GM19238 (cell line): ENCODE results near the gene IL12B.
"Not testable (repeated sequence)": the region's sequence is repeated elsewhere in the genome, so short reads cannot be mapped to it uniquely, and the experiment has no call there.

Source experiments
- DNase-seq: peaks from one replicate; pipeline ENCODE4 v3.0.0; 2011; ENCODE audit warnings: low spot score; ENCODE audit not compliant: insufficient read length

IL12B gene

DNA sequence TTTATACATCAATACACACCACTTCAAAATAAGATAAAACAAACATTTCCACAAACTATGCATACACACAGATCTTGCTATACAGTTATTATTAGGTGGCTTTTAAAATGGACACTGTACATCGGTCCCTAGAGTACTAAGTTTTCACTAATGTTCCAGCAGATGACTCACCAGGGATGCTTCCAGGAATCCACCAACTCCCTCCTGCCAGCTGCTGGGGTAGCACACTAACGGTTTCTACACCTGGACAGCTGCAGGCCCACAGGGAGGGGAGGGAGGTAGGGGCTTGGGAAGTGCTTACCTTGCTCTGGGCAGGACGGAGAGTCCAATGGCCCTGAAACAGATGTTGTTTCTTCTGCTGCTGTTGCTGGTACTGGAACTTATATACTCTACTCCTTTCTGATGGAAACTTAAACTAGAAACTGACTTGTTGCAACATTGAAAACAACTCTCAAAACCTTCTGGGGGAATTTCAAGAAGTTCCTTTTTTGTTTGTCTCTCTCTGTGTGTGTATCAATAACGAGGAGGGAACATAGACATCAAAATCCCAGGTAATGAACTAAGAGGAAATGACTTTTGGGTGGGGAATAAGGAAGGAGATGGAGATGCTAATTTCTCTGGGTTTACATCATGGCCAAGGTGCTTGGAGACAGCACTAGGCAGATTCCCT, at the start of gene IL12B:
TSS of gene IL12B (minus strand) at position 357 of the 670 bp plus-strand sequence. CDS start 3,705 bp downstream, outside the sequence.
- DNase-seq, result no peak

DNA sequence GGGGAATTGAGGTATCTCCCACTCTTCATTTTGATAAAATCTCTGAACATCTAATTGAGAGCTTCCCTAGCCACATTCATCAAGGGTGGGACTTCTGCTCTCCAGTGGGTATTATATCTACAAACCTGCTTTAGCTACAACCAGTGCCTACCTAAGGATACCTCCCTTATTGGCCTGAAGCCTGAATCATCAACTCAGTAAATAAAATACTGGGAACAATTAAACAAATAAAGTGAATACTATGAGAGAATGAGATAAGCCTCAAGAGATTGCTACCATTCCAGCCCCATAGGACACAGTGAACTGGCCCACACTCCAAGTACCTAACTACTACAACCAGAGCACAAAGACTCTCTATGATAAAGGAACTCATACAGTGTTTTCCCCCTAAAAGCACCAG, 47.4 kb upstream of the IL12B start:
- no peak for DNase-seq

DNA sequence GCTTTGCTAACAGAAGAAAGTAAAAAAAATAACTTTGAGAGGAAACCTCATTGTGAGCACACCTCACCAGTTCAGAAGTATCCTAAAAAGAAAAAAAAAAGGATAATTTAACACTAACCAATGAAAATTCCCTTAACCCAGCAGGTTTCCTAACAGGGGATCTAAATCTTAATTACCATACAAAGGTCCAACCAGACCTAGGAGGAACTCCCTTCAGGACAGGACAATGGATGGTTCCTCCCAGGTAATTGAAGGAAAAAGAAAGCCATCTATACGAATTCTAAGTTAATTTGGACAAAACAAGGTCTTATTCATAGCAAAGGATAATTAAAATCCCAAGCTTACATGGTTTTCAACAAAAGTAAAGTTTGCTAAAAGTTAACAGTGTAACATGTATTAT, 37.6 kb upstream of the IL12B start:
- DNase-seq, result not testable (repeated sequence)

DNA sequence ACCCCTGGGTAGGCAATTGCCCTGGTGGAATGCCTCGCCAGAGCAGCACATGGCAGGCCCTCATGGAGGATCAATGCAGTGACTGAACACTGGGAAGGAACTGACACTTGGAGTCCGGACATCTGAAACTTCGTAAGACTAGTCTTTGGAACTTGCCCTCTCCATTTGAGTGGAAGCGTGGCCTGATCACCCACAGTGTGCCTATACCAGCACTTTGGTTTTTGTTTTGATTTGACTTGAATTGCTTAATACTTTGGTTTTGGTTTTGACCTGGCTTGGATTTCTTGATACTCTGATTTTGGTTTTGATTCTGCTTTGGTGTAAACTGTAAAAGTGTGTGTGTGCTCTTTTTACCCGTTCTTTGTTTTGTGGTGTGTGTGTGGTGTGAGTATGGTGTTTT, 36.5 kb upstream of the IL12B start:
- DNase-seq, result not testable (repeated sequence)

DNA sequence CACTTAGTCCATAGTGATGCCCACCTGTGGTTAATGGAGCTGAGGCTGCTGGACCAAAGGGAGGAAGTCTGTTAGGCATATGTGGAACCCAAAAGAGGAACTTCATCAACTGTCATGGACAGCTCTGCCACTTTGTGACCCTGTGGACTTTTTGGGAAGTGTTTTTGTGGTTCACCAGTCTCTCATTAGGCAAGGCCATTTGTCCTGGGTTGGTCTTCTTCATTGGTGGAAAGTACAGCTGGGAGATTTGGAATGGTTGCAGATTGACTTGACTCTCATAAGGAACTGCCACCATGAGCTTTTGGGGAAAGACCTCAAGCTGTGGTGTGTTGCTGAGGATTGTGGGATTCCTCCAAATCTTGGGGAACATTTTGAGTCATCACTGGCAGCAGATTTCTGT, 31.9 kb upstream of the IL12B start:
- DNase-seq, result no peak

DNA sequence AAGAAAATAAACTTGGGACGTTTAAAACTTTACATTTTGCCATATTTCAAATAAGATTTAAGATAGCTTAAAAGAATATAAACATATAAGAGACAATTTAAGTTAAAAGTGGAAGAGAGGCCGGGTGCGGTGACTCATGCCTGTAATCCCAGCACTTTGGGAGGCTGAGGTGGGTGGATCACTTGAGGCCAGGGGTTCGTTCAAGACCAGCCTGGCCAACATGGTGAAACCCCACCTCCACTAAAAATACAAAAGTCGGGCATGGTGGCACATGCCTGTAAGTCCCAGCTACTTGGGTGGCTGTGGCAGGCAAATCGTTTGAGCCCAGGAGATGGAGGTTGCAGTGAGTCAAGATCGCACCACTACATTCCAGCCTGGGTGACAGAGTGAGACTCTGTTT, 29.6 kb upstream of the IL12B start:
- DNase-seq, result not testable (repeated sequence)

DNA sequence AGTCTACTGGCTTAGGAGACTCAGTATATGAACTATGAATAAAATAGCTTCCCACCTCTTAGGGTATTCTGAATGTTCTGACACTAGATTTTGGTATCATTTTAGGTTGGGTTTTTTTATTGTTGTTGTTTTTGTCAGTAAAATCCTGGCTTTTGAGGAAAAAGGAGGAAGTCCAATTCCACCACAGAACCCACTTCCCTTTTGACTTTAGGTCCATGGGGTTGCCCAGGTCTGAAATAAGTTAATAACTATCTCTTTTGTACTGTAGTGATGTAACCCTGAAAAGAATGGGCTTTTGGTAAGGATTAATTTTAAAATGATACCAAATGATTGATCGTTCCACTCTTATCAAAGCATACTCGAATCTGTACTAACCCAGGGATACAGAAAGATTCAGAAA, 29.1 kb upstream of the IL12B start:
- no peak for DNase-seq

DNA sequence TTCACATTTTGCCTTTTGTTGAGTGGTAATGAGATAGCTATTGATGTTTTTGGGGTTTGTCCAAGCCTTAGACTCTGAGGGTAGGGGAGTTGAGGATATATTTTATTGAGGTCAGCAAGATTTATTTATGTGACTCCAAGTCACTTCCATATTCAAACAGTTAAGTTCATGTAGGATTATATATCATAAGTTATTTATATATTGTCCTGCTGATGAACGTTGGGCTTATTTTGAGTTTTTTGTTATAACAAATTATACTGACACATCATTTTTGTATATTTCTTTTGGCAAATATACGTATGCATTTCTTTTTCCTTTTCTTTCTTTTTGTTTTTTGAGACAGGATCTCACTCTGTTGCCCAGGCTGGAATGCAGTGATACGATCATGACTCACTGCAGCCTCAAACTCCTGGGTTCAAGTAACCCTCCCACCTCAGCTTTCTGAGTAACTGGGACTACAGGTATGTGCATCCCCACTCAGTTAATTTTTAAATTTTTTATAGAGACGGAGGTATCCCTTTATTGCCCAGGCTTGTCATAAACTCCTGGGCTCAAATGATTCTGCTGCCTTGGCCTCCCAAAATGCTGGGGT, 23.5 kb upstream of the IL12B start:
- DNase-seq, result no peak

DNA sequence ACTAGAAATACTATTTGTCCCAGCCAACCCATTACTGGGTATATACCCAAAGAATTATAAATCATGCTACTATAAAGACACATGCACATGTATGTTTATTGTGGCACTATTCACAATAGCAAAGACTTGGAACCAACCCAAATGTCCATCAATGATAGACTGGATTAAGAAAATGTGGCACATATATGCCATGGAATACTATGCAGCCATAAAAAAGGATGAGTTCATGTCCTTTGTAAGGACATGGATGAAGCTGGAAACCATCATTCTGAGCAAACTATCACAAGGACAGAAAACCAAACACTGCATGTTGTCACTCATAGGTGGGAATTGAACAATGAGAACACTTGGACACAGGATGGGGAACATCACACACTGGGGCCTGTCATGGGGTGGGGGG, 20.4 kb upstream of the IL12B start:
- not testable (repeated sequence) for DNase-seq

DNA sequence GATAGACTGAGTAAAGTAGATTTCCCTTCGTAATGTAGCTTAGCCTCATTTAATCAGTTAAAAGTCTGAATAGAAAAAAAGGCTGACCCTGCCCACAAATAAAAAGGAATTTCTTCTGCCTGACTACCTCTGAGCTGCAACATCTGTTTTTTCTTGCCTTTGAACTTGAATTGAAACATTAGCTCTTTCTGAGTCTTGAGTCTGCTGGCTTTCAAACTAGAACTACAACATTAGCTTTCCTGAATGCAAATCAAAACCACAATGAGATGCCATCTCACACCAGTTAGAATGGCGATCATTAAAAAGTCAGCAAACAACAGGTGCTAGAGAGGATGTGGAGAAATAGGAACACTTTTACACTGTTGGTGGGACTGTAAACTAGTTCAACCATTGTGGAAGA, 19.9 kb upstream of the IL12B start:
- not testable (repeated sequence) for DNase-seq

DNA sequence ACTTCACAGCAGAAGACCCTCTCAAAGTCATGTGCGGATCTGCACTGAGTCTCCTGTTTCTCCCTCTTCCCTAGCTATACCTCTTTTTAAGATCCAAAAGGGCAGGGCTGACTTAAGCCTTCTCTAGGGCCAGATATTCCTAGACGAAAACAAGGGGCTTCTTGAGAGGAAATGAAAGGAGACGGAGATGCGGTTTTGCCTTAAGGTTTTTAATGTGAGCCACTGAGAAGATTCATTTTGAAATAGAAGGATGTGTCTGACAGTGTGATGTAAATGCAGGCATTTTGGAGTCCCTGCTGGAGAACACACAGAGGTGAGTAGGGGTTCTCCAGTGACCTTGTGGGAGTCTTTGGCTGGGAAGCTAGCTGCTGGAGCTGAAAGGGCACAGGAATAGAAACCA, 15.6 kb upstream of the IL12B start:
- DNase-seq, result no peak

DNA sequence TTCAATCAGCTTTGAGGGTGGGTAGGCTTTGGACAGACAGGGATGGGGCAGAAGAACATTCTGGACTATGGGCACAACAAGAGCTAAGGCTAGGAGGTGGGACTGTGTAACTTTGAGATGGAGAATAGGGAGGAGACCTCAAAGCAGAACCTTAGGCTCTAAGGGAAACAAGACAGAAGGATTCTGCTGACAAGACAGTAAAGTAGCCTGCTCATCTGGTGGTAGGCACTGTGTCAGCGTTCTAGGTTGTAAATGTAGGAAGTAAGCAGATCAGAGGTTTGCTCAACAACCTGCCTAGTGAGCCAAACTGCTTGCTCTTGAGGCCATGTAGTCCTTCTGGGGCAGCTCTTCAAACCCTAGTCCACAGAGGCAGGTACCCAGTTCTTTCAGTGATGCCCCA, 15.0 kb upstream of the IL12B start:
- DNase-seq, result no peak

DNA sequence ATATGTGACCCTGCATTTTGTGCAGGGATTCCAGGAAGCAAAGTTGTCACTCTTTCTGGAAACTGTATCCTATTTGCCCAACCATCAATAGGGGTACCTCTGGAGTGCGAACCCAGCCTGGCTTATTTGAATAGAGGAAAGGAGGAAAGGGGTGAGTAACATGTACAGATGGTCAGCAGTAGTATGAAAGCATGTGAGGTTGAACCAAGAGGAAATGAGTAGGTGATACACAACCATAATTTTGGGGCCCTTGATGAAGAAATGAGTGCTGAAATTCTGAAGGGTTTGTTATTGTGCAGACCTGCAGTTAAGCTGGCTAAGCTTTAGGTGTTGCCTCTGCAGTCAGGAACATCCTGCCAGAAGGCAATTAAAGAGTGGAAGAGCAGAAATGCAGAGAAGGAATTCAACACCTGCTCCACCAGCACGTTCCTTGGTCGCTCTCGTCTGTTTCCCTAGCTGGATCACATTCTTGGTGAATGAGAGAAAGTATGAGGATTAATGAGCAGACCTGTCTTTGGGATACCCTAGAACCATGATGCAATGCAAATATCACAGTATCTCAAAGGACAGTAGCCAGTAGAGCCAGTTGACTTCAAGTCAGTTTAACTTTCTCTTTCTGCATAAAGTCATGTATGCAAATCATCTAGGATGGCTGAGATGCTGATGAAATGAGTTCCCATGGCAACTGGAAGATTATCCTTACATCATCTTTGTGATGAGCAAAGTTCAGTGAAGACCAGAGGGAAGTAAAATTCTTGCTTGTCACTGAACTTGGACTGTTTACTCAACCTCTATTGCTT, 13.2 kb upstream of the IL12B start:
- DNase-seq, result no peak

DNA sequence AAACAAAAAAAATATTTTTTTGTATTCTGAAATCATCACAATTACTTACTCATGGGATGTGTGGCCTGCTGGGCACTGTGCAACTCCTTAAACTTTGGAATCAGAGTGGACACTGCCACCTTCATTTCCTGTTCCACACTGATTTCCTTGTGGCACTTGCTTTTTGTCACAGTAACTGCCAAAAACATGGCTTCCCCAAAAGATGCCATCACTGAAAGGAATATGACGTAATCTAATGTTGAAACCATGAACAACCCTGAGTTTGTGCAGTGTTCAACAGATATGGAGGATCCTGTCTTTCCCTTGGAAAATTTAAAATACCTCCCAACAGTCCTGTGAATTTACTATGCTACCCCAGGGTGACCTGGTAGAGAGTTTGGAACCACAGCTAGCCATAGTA, 12.6 kb upstream of the IL12B start:
- DNase-seq, result no peak

DNA sequence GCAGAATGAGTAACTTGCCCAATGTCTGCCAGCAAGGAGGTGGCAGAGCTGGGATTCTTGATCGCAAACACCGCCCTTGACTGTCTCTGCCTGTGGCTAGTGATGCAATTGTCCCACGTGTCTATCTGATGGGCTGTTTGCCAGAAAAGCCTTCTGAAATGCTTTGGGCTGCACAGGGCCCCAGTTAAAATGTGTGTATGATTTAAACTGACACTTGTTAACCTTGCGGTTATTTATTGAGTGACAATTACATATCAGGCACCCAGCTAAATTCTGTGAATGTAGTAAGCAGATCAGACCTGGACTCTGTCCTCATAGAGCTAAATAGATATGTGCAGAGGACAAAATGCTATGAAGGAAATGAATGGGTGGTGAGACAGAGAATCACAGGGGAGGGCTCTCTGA, 11.6 kb upstream of the IL12B start:
- no peak for DNase-seq

DNA sequence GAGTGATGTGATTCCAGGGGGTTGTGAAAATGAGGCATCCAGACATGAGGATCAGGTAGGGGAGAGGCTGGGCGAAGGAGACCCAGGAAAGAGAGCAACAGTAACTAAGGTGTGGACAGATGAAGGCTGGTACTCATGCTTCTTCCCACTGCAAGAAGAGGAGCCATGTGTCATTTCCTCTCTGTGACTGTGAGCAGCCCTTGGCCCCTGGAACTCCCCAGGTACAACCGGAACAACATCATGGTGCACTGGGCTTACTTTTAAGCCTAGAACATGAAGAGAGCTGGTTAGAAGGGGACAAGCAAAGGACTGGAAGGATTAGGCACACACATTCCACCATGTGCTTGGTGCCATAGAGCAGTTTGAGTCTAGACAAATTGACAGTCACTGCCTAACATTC, 10.9 kb upstream of the IL12B start:
- no peak for DNase-seq

DNA sequence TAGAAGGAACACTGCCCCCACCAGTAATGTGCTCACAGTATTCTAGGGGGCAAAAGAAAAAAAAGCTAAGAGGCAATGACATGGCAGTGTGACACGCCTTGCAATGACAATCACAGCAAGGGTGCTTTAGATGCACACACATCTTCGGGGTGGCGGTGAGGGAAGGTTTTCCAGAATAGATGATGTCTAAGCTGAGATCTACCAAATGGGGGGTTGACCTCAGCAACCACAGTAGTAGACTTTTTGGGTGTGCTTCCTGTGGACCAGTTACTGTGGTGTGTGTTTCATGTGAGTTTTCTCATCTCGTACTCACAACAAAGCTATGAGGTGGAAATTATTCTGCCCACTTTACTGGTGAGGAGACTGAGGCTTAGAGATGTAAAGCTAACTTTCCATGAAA, 10.2 kb upstream of the IL12B start:
- no peak for DNase-seq

DNA sequence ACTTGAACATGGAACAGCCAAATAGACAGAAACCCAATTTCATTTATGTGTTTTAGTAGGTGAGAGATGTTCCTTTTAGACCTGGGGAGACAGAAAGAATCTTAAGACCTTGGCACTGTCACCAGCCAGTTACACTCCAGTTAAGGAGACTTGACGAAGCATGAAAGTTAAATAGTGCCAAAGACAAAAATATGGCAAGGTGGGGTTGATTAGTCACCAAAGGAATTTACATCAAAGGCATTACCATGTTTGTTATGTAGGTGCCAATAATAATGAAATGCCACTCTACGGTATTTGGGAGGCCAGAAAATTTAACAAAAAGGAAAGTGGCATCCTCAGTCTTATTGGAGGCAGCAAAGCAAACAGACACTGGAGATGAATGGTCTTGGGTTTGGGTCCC, 9.2 kb upstream of the IL12B start:
- no peak for DNase-seq

DNA sequence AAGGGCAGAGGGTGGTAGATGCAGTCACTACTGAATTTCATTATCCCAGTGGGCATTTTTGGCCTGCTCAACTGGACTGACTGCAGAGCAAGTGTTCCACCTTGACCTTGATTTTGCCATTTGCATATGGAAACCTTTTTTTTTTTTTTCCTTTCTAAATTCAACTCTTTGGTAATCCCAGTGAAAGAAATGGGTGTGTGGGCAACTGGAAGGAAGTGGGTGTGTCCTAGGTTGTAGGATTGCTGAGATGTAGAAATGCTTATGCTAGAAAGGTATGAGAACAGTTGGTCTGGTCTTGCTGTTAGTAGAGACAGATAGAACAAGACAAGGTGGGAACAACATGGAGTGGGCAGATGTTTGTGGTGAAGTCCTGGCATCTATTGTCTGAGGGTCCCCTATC, 7.8 kb upstream of the IL12B start:
- DNase-seq, result no peak

DNA sequence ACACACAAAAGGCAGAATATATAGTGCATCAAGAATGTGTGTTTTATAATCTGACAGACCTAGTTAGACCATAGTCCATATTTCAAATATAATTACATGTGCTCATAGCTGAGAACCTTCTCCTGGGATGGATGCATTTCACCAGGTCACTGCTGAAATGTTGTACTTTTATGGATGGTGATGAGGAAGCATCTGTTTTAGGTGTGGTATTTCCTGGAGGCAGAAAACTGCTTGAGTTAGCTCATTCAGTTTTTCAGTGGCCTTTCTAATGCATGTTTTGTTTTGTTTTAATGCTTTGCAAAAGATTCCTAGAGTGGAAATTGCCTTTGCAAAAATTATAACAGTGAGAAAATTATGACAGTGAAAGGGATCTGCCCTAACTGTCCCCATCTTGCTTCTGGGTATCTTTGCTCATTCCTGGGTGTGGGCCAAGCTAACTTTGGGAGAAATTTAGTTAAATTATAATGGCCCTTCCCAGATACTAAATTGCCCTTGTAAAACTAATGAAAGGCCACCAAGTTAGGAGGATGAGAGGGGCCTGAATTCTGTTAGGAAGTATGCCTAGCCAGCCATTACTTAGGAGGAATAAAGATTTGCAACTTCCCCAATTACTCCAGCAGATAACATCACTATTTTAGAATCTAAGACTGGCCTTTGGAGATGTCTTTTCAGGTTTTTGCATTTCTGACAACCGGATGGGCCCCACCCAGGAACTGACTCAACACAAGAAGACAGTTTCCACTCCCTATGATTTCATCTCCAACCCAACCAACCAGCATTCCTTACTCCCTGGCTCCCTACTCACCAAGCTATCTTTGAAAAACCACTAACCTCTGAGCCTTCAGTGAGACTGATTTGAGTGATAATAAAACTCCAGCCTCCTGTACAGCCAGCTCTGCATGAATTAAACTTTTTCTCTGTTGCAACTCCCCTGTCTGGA, 7.0 kb upstream of the IL12B start:
- DNase-seq, result no peak

DNA sequence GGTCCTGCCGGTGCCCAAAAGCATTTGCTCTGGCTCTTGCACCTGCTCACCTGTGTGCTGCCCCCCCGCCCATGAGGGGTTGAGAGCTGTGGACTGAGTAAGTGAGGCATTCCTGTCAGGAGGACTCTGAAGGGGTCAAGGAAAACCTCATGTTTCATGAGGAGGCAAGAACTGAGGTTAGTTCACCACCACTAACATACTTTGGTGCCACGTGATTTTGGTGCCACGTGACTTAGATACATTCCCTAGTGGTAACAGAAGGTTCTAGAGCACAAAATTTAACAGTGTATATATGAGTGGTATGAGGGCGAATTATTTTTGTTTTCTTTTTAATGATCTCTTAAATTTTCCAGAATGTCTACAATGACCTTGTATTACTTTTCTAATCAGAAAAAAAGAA, 6.3 kb upstream of the IL12B start:
- no peak for DNase-seq

DNA sequence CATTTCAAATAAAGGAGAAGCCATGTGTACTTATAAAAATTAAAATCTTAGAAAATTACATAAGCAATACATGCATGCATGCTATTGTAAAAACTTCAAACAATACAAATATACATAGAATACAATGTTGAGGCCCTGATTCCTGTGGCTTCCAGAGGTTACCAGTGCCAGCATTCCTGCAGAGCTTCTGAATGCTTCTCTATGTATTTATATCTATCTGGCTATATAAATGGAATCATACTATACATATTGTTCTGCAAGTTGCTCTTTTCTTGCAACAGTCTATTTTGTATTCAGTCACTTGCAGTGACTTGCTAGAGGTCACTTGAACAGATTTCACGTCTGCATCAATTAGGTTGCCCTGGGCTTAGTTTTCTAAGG, 3.2 kb upstream of the IL12B start:
- DNase-seq, result no peak
